ENCODE results near the gene CTNNBIP1. TPM values are rescaled to one million over a fixed set of nuclear protein-coding genes. Genes with fewer than 3 reads are reported as not detected.

The CTNNBIP1 gene
- polyA plus RNA-seq, 1 of the 3 experiments (the other 2 are of a cell fraction), result 57.6 TPM

GRCh38 chr1:9843576-9843945 lies 66.5 kb downstream of the CTNNBIP1 start:
- WGBS (ENCODE audit: low lambda C conversion rate), result 81% methylated on average over 7 of the region's 7 CpGs
- H3K27me3 ChIP-seq (ENCODE audit: insufficient read depth), result no peaks in the 10 kb centered on the region
- no peak overlapping the region for H3K9ac ChIP-seq
- H4K20me1 ChIP-seq (ENCODE audit: insufficient read depth), result no peaks in the 10 kb centered on the region
- no peak overlapping the region for H3K4me2 ChIP-seq
- no peaks in the 10 kb centered on the region for H3K36me3 ChIP-seq (replicated peaks in 1 of 2; ENCODE audit: control insufficient read depth in 1 of 2, insufficient read depth in 2 of 2, low read length in 1 of 2)
- H3K27ac ChIP-seq (ENCODE audit: low read depth in 2 of 2, low read length in 1 of 2), result no peak overlapping the region
- DNase-seq, result peak; percentile 41
- H3K79me2 ChIP-seq (ENCODE audit: insufficient read depth), result no peaks in the 10 kb centered on the region
- POLR2A ChIA-PET, result no interaction called here
- CTCF ChIA-PET, result interaction anchor here (0.6 to 1.4 kb wide), 3 partner anchors 17 to 59 kb away, joined by 3 to 6 read pairs (median 4); no protein-coding TSS in a partner anchor
- no peaks in the 10 kb centered on the region for H3K9me3 ChIP-seq
- no peaks in the 10 kb centered on the region for H3F3A ChIP-seq (replicated peaks; ENCODE audit: insufficient read depth)
- H3K9me2 ChIP-seq, result no peaks in the 10 kb centered on the region
- no peak overlapping the region for H3K4me3 ChIP-seq (ENCODE audit: low read depth in 2 of 2, low read length in 1 of 2)
- no peak overlapping the region for H2AFZ ChIP-seq (ENCODE audit: low read depth)
- H3K4me1 ChIP-seq (ENCODE audit: control insufficient read depth in 1 of 2, insufficient read depth in 2 of 2, low read depth in 1 of 2, low read length in 1 of 2), result peaks cover 0 to 13% of the 10 kb centered on the region in 2 experiments; a peak in 1 of 4 replicates
- TF ChIP-seq RAD21 (IDR thresholded peaks at IDR 0.05; ENCODE audit: low read length) (no peak), SIN3A (IDR thresholded peaks at IDR 0.05; ENCODE audit: borderline replicate concordance, low read depth, low read length) (no peak), GATA2 (CRISPR knock-in tag; IDR thresholded peaks at IDR 0.05) (no peak), ELF1 (IDR thresholded peaks at IDR 0.05) (no peak), PBX3 (IDR thresholded peaks at IDR 0.05) (no peak), GABPA (IDR thresholded peaks at IDR 0.05; ENCODE audit: low read depth) (no peak), TCF12 (IDR thresholded peaks at IDR 0.05) (no peak), CHD2 (IDR thresholded peaks at IDR 0.05; ENCODE audit: low read length, partially characterized antibody) (no peak), FOSL2 (IDR thresholded peaks at IDR 0.05; ENCODE audit: borderline replicate concordance, low read depth) (no peak), MEF2A (IDR thresholded peaks at IDR 0.05; ENCODE audit: borderline replicate concordance, low read depth) (no peak), CTCF (IDR thresholded peaks at IDR 0.05) (no peak), USF2 (IDR thresholded peaks at IDR 0.05; ENCODE audit: borderline replicate concordance, low read depth, low read length) (no peak)

DNA sequence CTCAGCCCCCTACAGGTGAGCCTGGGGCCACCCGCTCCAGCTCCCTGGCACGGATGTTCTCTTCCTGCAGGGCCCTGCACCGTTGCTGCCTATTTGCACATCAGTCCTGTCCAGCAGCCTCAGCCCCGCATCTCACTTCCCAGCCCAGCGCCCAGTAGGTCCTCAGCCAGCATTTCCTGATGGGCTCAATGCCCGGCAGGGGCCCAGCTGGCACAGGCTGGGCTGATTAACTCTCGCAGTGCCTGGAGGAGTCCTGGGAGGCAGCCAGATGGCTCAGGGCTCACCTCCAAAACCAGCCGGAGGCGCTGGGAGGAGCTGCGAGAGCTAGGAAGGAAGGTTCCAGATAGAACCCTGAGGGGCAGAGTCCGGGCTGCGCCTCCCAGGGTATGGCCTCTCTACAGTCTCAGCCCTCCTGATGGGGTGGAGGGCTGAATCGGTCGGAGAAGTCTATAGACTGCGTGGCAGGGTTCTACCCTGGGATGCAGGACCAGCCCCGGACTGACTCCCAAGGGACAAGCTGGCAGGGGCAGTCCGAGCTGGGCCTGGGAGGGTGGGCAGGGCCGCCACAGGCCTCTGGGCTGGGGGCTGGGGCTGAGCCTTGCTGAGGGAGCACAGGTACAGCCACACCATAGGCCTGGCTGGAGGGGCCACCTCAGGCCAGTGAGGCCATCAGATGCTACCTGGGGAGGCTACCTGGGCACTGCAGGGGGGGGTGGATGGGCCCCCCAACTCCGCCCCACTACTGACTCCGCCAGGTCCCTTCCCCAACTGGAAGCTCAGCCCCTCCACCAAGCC lies 67.1 kb downstream of the CTNNBIP1 start:
- no peaks in the 10 kb centered on the region for H4K20me1 ChIP-seq (ENCODE audit: insufficient read depth)
- no peak overlapping the region; a peak in 1 of 4 replicates for H3K27ac ChIP-seq (ENCODE audit: low read depth in 2 of 2, low read length in 1 of 2)
- H2AFZ ChIP-seq (ENCODE audit: low read depth), result no peak overlapping the region
- CTCF ChIA-PET, result interaction anchor here (1.3 to 1.4 kb wide), 3 partner anchors 24 to 58 kb away, joined by 4 to 6 read pairs (median 4); no protein-coding TSS in a partner anchor
- no peak overlapping the region for H3K9ac ChIP-seq
- peaks cover 0 to 13% of the 10 kb centered on the region in 2 experiments; a peak in 1 of 4 replicates for H3K4me1 ChIP-seq (ENCODE audit: control insufficient read depth in 1 of 2, insufficient read depth in 2 of 2, low read depth in 1 of 2, low read length in 1 of 2)
- no peaks in the 10 kb centered on the region for H3K36me3 ChIP-seq (replicated peaks in 1 of 2; ENCODE audit: control insufficient read depth in 1 of 2, insufficient read depth in 2 of 2, low read length in 1 of 2)
- WGBS (ENCODE audit: low lambda C conversion rate), result 91% methylated on average over 12 of the region's 20 CpGs
- peak; percentile 21 for DNase-seq
- no peaks in the 10 kb centered on the region for H3K9me2 ChIP-seq
- no peaks in the 10 kb centered on the region for H3K27me3 ChIP-seq (ENCODE audit: insufficient read depth)
- no peak overlapping the region for H3K4me2 ChIP-seq
- no peaks in the 10 kb centered on the region for H3K79me2 ChIP-seq (ENCODE audit: insufficient read depth)
- no peaks in the 10 kb centered on the region for H3F3A ChIP-seq (replicated peaks; ENCODE audit: insufficient read depth)
- H3K9me3 ChIP-seq, result no peaks in the 10 kb centered on the region
- H3K4me3 ChIP-seq (ENCODE audit: low read depth in 2 of 2, low read length in 1 of 2), result no peak overlapping the region
- POLR2A ChIA-PET, result no interaction called here
- TF ChIP-seq, protein P1, sequence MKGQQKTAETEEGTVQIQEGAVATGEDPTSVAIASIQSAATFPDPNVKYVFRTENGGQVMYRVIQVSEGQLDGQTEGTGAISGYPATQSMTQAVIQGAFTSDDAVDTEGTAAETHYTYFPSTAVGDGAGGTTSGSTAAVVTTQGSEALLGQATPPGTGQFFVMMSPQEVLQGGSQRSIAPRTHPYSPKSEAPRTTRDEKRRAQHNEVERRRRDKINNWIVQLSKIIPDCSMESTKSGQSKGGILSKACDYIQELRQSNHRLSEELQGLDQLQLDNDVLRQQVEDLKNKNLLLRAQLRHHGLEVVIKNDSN (IDR thresholded peaks at IDR 0.05; ENCODE audit: borderline replicate concordance, low read depth), result no peak
- TF ChIP-seq NRF1 (IDR thresholded peaks at IDR 0.05; ENCODE audit: low read depth, low read length) (no peak), CTCF (IDR thresholded peaks at IDR 0.05) (no peak), MXI1 (IDR thresholded peaks at IDR 0.05; ENCODE audit: low read depth, low read length) (no peak), FOSL2 (IDR thresholded peaks at IDR 0.05; ENCODE audit: borderline replicate concordance, low read depth) (no peak), IRF3 (IDR thresholded peaks at IDR 0.05; ENCODE audit: low read depth, low read length) (no peak), YY1 (IDR thresholded peaks at IDR 0.05; ENCODE audit: low read depth) (no peak), FOXJ3 (CRISPR knock-in tag; IDR thresholded peaks at IDR 0.05) (no peak)

Measured in SK-N-SH (cell line).